Mesendoderm (in vitro differentiated cells): ENCODE data around the gene CTNNA3.

Source experiments
- DNase-seq: peaks from one replicate; pipeline ENCODE4 v3.0.0; 2013
- H2AK5ac ChIP-seq: 2 replicates; pipeline ENCODE4 v1.6.1; 2013; ENCODE audit warnings: low read length, inconsistent platforms
- H2BK120ac ChIP-seq: 2 replicates; pipeline ENCODE4 v1.6.1; 2013; ENCODE audit warnings: low read depth, mild to moderate bottlenecking, low read length, moderate library complexity, mixed read lengths
- H2BK15ac ChIP-seq: replicated peaks from 2 replicates; pipeline ENCODE4 v1.6.1; 2013; ENCODE audit warnings: low read depth, mild to moderate bottlenecking, moderate library complexity
- H2BK5ac ChIP-seq: 2 replicates; pipeline ENCODE4 v1.6.1; 2013; ENCODE audit warnings: low read length, inconsistent platforms
- H3K18ac ChIP-seq: 2 replicates; pipeline ENCODE4 v1.6.1; 2013; ENCODE audit warnings: mild to moderate bottlenecking, low read length, mixed read lengths
- H3K23ac ChIP-seq: one replicate; pipeline ENCODE4 v1.6.1; 2013; ENCODE audit warnings: low read length
- H3K27ac ChIP-seq: 2 replicates; pipeline ENCODE4 v1.5.1; 2013; ENCODE audit warnings: low read depth, mild to moderate bottlenecking, inconsistent platforms, low read length, moderate library complexity
- H3K27me3 ChIP-seq: 2 replicates; pipeline ENCODE4 v1.6.1; 2013; ENCODE audit warnings: low read length, control low read depth, mild to moderate bottlenecking, inconsistent platforms; ENCODE audit not compliant: insufficient read depth, poor library complexity
- H3K36me3 ChIP-seq: 2 replicates; pipeline ENCODE4 v1.6.1; 2013; ENCODE audit warnings: low read length, inconsistent platforms; ENCODE audit not compliant: control insufficient read depth, insufficient read depth
- H3K4ac ChIP-seq: one replicate; pipeline ENCODE4 v1.6.1; 2013; ENCODE audit warnings: low read depth, mild to moderate bottlenecking, low read length, moderate library complexity
- H3K4me1 ChIP-seq: 2 replicates; pipeline ENCODE4 v1.6.1; 2013; ENCODE audit warnings: low read depth, low read length, inconsistent platforms; ENCODE audit not compliant: control insufficient read depth
- H3K4me2 ChIP-seq: 2 replicates; pipeline ENCODE4 v1.6.1; 2013; ENCODE audit warnings: low read length
- H3K4me3 ChIP-seq: 2 replicates; pipeline ENCODE4 v1.5.1; 2013; ENCODE audit warnings: mild to moderate bottlenecking, low read length
- H3K56ac ChIP-seq: one replicate; pipeline ENCODE4 v1.6.1; 2013; ENCODE audit warnings: low read length
- H3K79me1 ChIP-seq: 2 replicates; pipeline ENCODE4 v1.6.1; 2013; ENCODE audit warnings: low read length, inconsistent platforms
- H3K79me2 ChIP-seq: 2 replicates; pipeline ENCODE4 v1.6.1; 2013; ENCODE audit warnings: mild to moderate bottlenecking, low read length; ENCODE audit not compliant: control insufficient read depth, insufficient read depth
- H3K9ac ChIP-seq: 2 replicates; pipeline ENCODE4 v1.6.1; 2013; ENCODE audit warnings: low read length, inconsistent platforms
- H4K5ac ChIP-seq: one replicate; pipeline ENCODE4 v1.6.1; 2013; ENCODE audit warnings: low read length
- H4K8ac ChIP-seq: one replicate; pipeline ENCODE4 v1.6.1; 2013; ENCODE audit warnings: low read depth, mild to moderate bottlenecking, control low read depth, low read length, moderate library complexity
- WGBS: extraction: QIAGEN DNeasy Blood & Tissue Kit; methylation state at CpG from one replicate; pipeline ENCODE4 v1.1.7; 2013; ENCODE audit warnings: low lambda C conversion rate, missing lambda C conversion rate; ENCODE audit not compliant: insufficient coverage; ENCODE audit errors: extremely low coverage; 5-methylcytosine and 5-hydroxymethylcytosine counted together

Gene CTNNA3

GRCh38 chr10:67618116-67618515, 77.9 kb downstream of the CTNNA3 start:
- Histone ChIP-seq H3K27ac (no peak overlapping the region), H3K9ac (no peak overlapping the region)
- no CpG with 5 or more reads among the region's 3 CpGs for WGBS

DNA sequence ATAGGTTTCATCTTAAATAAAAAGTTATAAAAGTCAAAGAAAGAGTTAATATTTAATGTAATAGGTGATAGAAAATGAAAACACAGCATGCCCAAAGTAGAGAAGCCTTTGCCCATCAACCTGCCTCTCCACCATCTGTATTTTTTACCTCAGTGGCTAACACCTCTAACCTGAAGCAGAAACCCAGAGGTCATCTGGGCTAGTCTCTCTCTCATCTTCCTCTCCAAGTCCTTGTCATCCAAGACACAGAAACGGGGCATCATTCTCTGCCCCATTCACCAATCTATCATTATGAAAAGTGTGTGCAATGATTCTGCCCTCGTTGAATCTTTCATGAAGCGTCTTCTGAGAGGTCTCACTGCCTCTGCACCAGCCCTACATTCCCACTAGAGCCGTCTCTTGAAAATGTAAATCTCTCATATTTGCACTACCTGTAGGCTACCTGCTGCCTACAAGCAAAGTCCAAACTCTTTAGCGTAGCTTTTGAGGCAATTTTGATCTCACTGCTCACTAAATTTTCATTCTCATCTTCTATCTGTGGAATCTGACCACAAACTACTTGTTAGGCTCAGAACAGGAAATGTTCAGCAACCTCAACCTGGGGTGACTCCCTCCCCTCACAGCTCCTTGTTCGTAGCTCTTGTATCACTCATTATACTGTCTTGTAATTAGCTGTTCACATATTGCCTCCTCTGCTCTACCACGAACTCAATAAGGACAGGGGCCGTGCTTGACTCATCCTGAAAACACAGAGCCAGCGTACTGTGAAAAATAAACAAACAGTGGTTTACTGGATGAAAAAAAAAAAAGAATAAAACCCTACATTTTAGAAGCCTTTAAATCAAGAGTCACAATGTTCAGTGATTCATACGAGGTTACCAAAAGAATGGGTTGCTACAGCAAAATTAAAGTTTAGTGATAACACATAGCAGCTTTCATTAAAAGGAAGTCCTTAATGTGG, 83.1 kb downstream of the CTNNA3 start:
- H3K4ac ChIP-seq, result no peak overlapping the region
- H3K79me2 ChIP-seq, result no peaks in the 10 kb centered on the region
- no peaks in the 10 kb centered on the region for H3K36me3 ChIP-seq
- no peak overlapping the region for H3K23ac ChIP-seq
- H3K9ac ChIP-seq, result no peak overlapping the region
- H3K4me1 ChIP-seq, result no peaks in the 10 kb centered on the region
- no peak overlapping the region for H3K56ac ChIP-seq
- no peaks in the 10 kb centered on the region for H3K79me1 ChIP-seq
- no CpG with 5 or more reads among the region's 10 CpGs for WGBS
- no peaks in the 10 kb centered on the region for H3K27me3 ChIP-seq
- no peak overlapping the region for H4K8ac ChIP-seq
- no peak for DNase-seq
- H3K18ac ChIP-seq, result no peak overlapping the region
- H3K27ac ChIP-seq, result no peak overlapping the region
- H2AK5ac ChIP-seq, result no peak overlapping the region
- no peak overlapping the region for H3K4me2 ChIP-seq
- no peak overlapping the region for H2BK120ac ChIP-seq
- H3K4me3 ChIP-seq, result no peak overlapping the region
- no peak overlapping the region for H2BK5ac ChIP-seq
- H2BK15ac ChIP-seq, result no peak overlapping the region
- no peak overlapping the region for H4K5ac ChIP-seq

More at GRCh38 chr10:67618116-67618515, 77.9 kb downstream of the CTNNA3 start:
- Histone ChIP-seq H4K8ac (no peak overlapping the region), H4K5ac (no peak overlapping the region), H3K4me1 (no peaks in the 10 kb centered on the region), H3K56ac (no peak overlapping the region), H3K4me2 (no peak overlapping the region), H2BK5ac (no peak overlapping the region), H3K36me3 (no peaks in the 10 kb centered on the region), H2BK120ac (no peak overlapping the region), H3K4ac (no peak overlapping the region), H3K4me3 (no peak overlapping the region), H3K18ac (no peak overlapping the region), H3K27me3 (no peaks in the 10 kb centered on the region), H3K79me2 (no peaks in the 10 kb centered on the region), H2BK15ac (no peak overlapping the region), H2AK5ac (no peak overlapping the region), H3K79me1 (no peaks in the 10 kb centered on the region), H3K23ac (no peak overlapping the region)
- DNase-seq, result no peak

GRCh38 chr10:67612176-67612575, 83.8 kb downstream of the CTNNA3 start:
- Histone ChIP-seq H3K36me3 (no peaks in the 10 kb centered on the region), H3K79me2 (no peaks in the 10 kb centered on the region), H3K56ac (no peak overlapping the region), H3K18ac (no peak overlapping the region), H4K5ac (no peak overlapping the region), H3K27me3 (no peaks in the 10 kb centered on the region), H2BK15ac (no peak overlapping the region), H3K27ac (no peak overlapping the region), H3K4ac (no peak overlapping the region), H3K23ac (no peak overlapping the region), H3K4me1 (no peaks in the 10 kb centered on the region), H3K79me1 (no peaks in the 10 kb centered on the region), H4K8ac (no peak overlapping the region), H2BK5ac (no peak overlapping the region), H2AK5ac (no peak overlapping the region), H3K4me2 (no peak overlapping the region), H3K4me3 (no peak overlapping the region), H3K9ac (no peak overlapping the region), H2BK120ac (no peak overlapping the region)
- DNase-seq, result no peak

DNA sequence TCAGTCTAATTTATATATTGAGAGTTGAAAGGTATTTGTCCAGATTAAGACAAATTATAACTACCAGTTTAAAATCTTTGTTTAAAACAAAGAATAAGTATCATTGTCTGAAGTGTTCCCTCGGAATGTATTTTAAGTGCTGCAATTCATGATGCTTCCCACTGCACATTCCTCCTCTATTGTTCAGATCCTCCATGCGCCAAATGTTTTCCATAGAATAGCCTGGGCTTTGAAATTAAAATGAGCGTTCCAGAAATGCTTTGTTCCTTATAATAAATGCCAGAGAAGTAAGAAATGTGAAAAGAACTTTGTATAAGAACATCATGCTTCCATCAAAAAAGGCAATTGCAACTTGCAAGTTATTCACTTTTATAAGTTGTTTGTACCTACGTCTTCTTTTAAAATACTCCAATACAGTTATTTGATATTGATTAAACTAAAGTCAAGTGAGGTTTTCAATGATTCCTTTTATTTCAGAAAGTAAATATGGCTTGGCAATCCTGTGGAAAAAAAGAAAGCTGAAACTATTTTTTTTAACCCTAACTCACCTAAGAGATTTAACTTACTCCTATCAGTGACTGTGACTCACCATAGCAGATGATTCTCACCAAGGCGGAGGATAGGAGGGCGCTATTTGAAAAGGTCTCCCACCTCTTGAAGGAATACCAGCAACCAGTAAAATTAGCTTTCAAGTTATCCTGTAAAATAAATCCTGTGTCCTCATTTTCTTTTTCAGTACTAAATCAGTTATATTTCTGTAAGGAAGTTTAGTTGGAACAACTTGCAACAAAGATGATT, 85.8 kb downstream of the CTNNA3 start:
- H3K4me3 ChIP-seq, result no peak overlapping the region
- DNase-seq, result peak; percentile 46
- H2BK15ac ChIP-seq, result no peak overlapping the region
- no peak overlapping the region for H3K4ac ChIP-seq
- H3K4me2 ChIP-seq, result no peak overlapping the region
- H3K27me3 ChIP-seq, result no peaks in the 10 kb centered on the region
- H3K27ac ChIP-seq, result no peak overlapping the region
- H4K8ac ChIP-seq, result no peak overlapping the region
- no CpG with 5 or more reads among the region's 6 CpGs for WGBS
- H3K18ac ChIP-seq, result no peak overlapping the region
- H2BK5ac ChIP-seq, result no peak overlapping the region
- no peak overlapping the region for H3K56ac ChIP-seq
- no peak overlapping the region for H3K23ac ChIP-seq
- no peaks in the 10 kb centered on the region for H3K79me2 ChIP-seq
- no peaks in the 10 kb centered on the region for H3K79me1 ChIP-seq
- no peaks in the 10 kb centered on the region for H3K36me3 ChIP-seq
- H2BK120ac ChIP-seq, result no peak overlapping the region
- H4K5ac ChIP-seq, result no peak overlapping the region
- H3K4me1 ChIP-seq, result no peaks in the 10 kb centered on the region
- no peak overlapping the region for H3K9ac ChIP-seq
- no peak overlapping the region for H2AK5ac ChIP-seq

DNA sequence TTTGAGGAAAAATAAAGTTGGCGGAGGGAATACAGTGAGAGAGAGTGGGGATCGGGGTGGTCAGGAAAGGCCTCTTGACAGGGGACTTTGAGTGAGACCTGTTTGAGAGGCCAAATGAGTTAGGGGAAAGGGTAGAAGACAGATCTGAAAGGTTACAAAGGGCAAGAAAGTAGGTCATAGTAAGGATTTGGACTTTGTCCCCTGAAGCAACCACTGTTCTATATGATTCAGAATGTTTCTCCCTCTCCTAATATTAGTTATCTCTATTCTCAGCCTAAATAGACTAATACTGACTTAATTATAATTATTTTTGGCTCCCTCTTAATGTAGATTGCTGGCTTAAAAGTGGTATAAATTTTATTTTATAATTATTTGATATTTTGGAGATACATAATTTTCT, 88.0 kb downstream of the CTNNA3 start:
- Histone ChIP-seq H3K36me3 (no peaks in the 10 kb centered on the region), H4K8ac (no peak overlapping the region), H2BK15ac (no peak overlapping the region), H4K5ac (no peak overlapping the region), H3K4ac (no peak overlapping the region), H2AK5ac (no peak overlapping the region), H3K23ac (no peak overlapping the region), H2BK5ac (no peak overlapping the region), H3K56ac (no peak overlapping the region), H3K4me2 (no peak overlapping the region), H3K4me3 (no peak overlapping the region), H3K79me1 (no peaks in the 10 kb centered on the region), H3K27me3 (no peaks in the 10 kb centered on the region), H2BK120ac (no peak overlapping the region), H3K4me1 (no peaks in the 10 kb centered on the region), H3K18ac (no peak overlapping the region), H3K27ac (no peak overlapping the region), H3K9ac (no peak overlapping the region), H3K79me2 (no peaks in the 10 kb centered on the region)
- DNase-seq, result no peak
- no CpG with 5 or more reads among the region's 2 CpGs for WGBS
